ENCODE data around the gene SRCIN1. TPM values are rescaled to one million over a fixed set of nuclear protein-coding genes. Genes with fewer than 3 reads are reported as not detected.

The SRCIN1 gene
- total RNA-seq, 1 experiment from 2014 or later = 6.9 TPM

DNA sequence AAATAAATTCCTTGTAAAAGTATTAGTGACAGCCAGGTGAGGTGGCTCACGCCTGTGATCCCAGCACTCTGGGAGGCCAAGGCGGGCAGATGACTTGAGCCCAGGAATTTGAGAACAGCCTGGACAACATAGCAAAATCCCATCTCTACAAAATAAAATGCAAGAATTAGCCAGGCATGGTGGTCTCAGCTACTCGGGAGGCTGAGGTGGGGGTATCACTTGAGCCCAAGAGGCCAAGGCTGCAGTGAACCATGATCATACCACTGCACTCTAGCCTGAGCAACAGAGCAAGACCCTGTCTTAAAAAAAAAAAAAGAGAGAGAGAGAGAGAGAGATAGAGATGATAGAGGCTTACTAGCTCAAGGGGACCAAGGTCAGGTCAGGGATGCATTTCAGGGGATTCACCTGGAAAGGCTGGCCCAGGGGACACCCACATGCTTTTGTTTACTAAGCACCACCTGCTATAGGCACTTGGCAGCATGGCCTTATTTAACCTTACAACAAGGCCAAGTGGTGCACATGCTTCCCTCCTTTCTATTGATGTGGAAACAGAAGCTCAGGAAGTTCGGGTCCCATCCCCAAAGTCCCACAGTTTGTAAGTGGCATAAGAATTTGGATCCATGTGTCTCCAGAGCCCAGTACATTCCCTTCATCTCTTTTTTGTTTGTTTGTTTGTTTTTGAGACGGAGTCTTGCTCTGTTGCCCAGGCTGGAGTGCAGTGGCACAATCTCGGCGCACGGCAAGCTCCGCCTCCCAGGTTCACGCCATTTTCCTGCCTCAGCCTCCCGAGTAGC lies 12.4 kb upstream of the SRCIN1 start:
- TF ChIP-seq CTCF (conservative IDR thresholded peaks at IDR 0.05) = no peak
- no CpG with 5 or more reads among the region's 11 CpGs for WGBS (ENCODE audit: extremely low coverage, insufficient read length, low lambda C conversion rate)
- Histone ChIP-seq H3K27me3 (ENCODE audit: insufficient read depth, low read length) (no peaks in the 10 kb centered on the region), H4K5ac (ENCODE audit: insufficient read length, low read depth, low read length) (no peak overlapping the region), H3K14ac (ENCODE audit: insufficient read depth, low read length) (no peak overlapping the region), H3K23me2 (ENCODE audit: insufficient read length, low read depth, low read length, poor library complexity, severe bottlenecking) (no peaks in the 10 kb centered on the region), H3T11ph (ENCODE audit: low read length) (no peak overlapping the region), H2AK5ac (ENCODE audit: insufficient read length, low read length) (no peak overlapping the region), H2BK12ac (ENCODE audit: insufficient read length, low read depth, low read length) (no peak overlapping the region), H3K9ac (ENCODE audit: extremely low read depth, insufficient read length, low read length) (no peak overlapping the region), H2BK5ac (ENCODE audit: insufficient read length, low read length) (no peak overlapping the region), H3K23ac (ENCODE audit: insufficient read length, low read depth, low read length) (no peak overlapping the region), H3K4me1 (ENCODE audit: insufficient read depth, low read length) (peaks cover 7% of the 10 kb centered on the region; the same call in 1 of the 2 replicates), H2BK15ac (ENCODE audit: low read depth, low read length) (no peak overlapping the region), H3K4ac (ENCODE audit: low read depth, low read length) (no peak overlapping the region), H4K8ac (replicated peaks; ENCODE audit: insufficient read length, low read depth, low read length) (no peak overlapping the region), H3K18ac (ENCODE audit: insufficient read length, low read depth, low read length) (no peak overlapping the region), H3K9me3 (ENCODE audit: control insufficient read depth, low read depth, low read length) (no peaks in the 10 kb centered on the region), H3K56ac (ENCODE audit: insufficient read length, low read depth, low read length) (no peak overlapping the region), H2BK120ac (ENCODE audit: low read depth, low read length, poor library complexity, severe bottlenecking) (no peak overlapping the region), H3K4me2 (ENCODE audit: insufficient read depth, insufficient read length, low read length) (no peak overlapping the region), H4K91ac (ENCODE audit: insufficient read length, low read depth, low read length) (no peak overlapping the region), H4K20me1 (ENCODE audit: control insufficient read depth, insufficient read depth, insufficient read length) (no peaks in the 10 kb centered on the region), H3K79me1 (ENCODE audit: insufficient read depth, low read depth, low read length, poor library complexity, severe bottlenecking) (no peaks in the 10 kb centered on the region), H3K79me2 (ENCODE audit: insufficient read depth, low read length) (no peaks in the 10 kb centered on the region), H2AFZ (ENCODE audit: low read length) (no peak overlapping the region), H2BK20ac (ENCODE audit: low read depth, low read length, poor library complexity, severe bottlenecking) (no peak overlapping the region), H3K27ac (ENCODE audit: insufficient read length, low read depth, low read length) (no peak overlapping the region)
- Mint-ChIP-seq H3K4me1 (peaks cover 39 to 42% of the 10 kb centered on the region in 2 experiments), H3K9me3 (no peaks in the 10 kb centered on the region; a peak in 1 of 5 replicates), H3K27ac (no peak overlapping the region), H3K27me3 (ENCODE audit: low read depth) (peaks cover 15% of the 10 kb centered on the region), H3K4me3 (no peak overlapping the region), H3K36me3 (ENCODE audit: insufficient read depth in 1 of 3, low read depth in 3 of 3) (no peaks in the 10 kb centered on the region; a peak in 1 of 7 replicates)
- DNase-seq = peak; percentile 23

Data from H9 (cell line).